ENCODE data around the gene STARD8.

- TF ChIP-seq, protein P1, sequence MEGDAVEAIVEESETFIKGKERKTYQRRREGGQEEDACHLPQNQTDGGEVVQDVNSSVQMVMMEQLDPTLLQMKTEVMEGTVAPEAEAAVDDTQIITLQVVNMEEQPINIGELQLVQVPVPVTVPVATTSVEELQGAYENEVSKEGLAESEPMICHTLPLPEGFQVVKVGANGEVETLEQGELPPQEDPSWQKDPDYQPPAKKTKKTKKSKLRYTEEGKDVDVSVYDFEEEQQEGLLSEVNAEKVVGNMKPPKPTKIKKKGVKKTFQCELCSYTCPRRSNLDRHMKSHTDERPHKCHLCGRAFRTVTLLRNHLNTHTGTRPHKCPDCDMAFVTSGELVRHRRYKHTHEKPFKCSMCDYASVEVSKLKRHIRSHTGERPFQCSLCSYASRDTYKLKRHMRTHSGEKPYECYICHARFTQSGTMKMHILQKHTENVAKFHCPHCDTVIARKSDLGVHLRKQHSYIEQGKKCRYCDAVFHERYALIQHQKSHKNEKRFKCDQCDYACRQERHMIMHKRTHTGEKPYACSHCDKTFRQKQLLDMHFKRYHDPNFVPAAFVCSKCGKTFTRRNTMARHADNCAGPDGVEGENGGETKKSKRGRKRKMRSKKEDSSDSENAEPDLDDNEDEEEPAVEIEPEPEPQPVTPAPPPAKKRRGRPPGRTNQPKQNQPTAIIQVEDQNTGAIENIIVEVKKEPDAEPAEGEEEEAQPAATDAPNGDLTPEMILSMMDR (IDR thresholded peaks at IDR 0.05; ENCODE audit: low read length), result no peak
- no peak for TF ChIP-seq EZH2 (IDR thresholded peaks at IDR 0.05; ENCODE audit: borderline replicate concordance, low read length)
These were observed 77.1 kb downstream of the STARD8 start for GRCh38 chrX:68724531-68725020.
